ENCODE measurements around the gene AXDND1. TPM values are rescaled to one million over a fixed set of nuclear protein-coding genes. Genes with fewer than 3 reads are reported as not detected.
"Not testable (repeated sequence)": the region's sequence is repeated elsewhere in the genome, so short reads cannot be mapped to it uniquely, and the experiment has no call there.

AXDND1 gene
- total RNA-seq, 2 donors from 2014 or later = 0.43 to 0.44 TPM

- peaks cover 0 to 1% of the 10 kb centered on the region in 2 donors for H3K36me3 Mint-ChIP-seq (ENCODE audit: insufficient read depth in 2 of 2)
- DNase-seq = no peak
- peaks cover 6% of the 10 kb centered on the region for H3K27me3 Mint-ChIP-seq (ENCODE audit: low read depth)
- no peak overlapping the region for H3K27ac Mint-ChIP-seq
- no peaks in the 10 kb centered on the region for H3K4me1 Mint-ChIP-seq (ENCODE audit: low read depth)
- H3K9me3 Mint-ChIP-seq = peaks cover 0 to 1% of the 10 kb centered on the region in 2 donors
- no peak overlapping the region for H3K4me3 Mint-ChIP-seq
- ATAC-seq (replicated peaks in 1 of 2) = no peak
Measured at GRCh38 chr1:179516976-179517705, 151.4 kb downstream of the AXDND1 start.

GRCh38 chr1:179518544-179518943, 152.8 kb downstream of the AXDND1 start:
- H3K4me1 Mint-ChIP-seq (ENCODE audit: low read depth); H3K4me3 Mint-ChIP-seq; ATAC-seq (replicated peaks in 1 of 2); H3K27me3 Mint-ChIP-seq (ENCODE audit: low read depth); H3K36me3 Mint-ChIP-seq (ENCODE audit: insufficient read depth in 2 of 2); H3K27ac Mint-ChIP-seq; H3K9me3 Mint-ChIP-seq; DNase-seq: not testable (repeated sequence)

GRCh38 chr1:179529482-179530195, 163.9 kb downstream of the AXDND1 start:
- ATAC-seq (replicated peaks in 1 of 2) (no peak), DNase-seq (no peak)
- Mint-ChIP-seq H3K27me3 (ENCODE audit: low read depth) (peaks cover 5% of the 10 kb centered on the region), H3K4me1 (ENCODE audit: low read depth) (no peaks in the 10 kb centered on the region), H3K4me3 (no peak overlapping the region), H3K27ac (no peak overlapping the region), H3K36me3 (ENCODE audit: insufficient read depth in 2 of 2) (no peaks in the 10 kb centered on the region), H3K9me3 (peaks cover 0 to 3% of the 10 kb centered on the region in 2 donors)

- Mint-ChIP-seq H3K9me3 (peaks cover 0 to 3% of the 10 kb centered on the region in 2 donors), H3K4me3 (no peak overlapping the region)
- DNase-seq = no peak
Measured at GRCh38 chr1:179530352-179530751, 164.6 kb downstream of the AXDND1 start.

GRCh38 chr1:179541774-179542173, 176.0 kb downstream of the AXDND1 start:
- peaks cover 0 to 7% of the 10 kb centered on the region in 2 donors for H3K9me3 Mint-ChIP-seq
- DNase-seq (no peak), ATAC-seq (replicated peaks in 1 of 2) (no peak)
- H3K4me1 Mint-ChIP-seq (ENCODE audit: low read depth) = no peaks in the 10 kb centered on the region
- H3K27me3 Mint-ChIP-seq (ENCODE audit: low read depth) = peaks cover 6% of the 10 kb centered on the region
- H3K36me3 Mint-ChIP-seq (ENCODE audit: insufficient read depth in 2 of 2) = no peaks in the 10 kb centered on the region
- H3K4me3 Mint-ChIP-seq = no peak overlapping the region
- H3K27ac Mint-ChIP-seq = no peak overlapping the region

More at GRCh38 chr1:179530352-179530751, 164.6 kb downstream of the AXDND1 start:
- no peak for ATAC-seq (replicated peaks in 1 of 2)
- Mint-ChIP-seq H3K36me3 (ENCODE audit: insufficient read depth in 2 of 2) (no peaks in the 10 kb centered on the region), H3K4me1 (ENCODE audit: low read depth) (no peaks in the 10 kb centered on the region), H3K27ac (no peak overlapping the region), H3K27me3 (ENCODE audit: low read depth) (no peaks in the 10 kb centered on the region)

- no peaks in the 10 kb centered on the region for H3K9me3 Mint-ChIP-seq
- no peak for DNase-seq
- no peak overlapping the region for H3K4me3 Mint-ChIP-seq
- no peaks in the 10 kb centered on the region for H3K36me3 Mint-ChIP-seq (ENCODE audit: insufficient read depth in 2 of 2)
- no peak overlapping the region for H3K27ac Mint-ChIP-seq
- ATAC-seq (replicated peaks in 1 of 2) = no peak
- peaks cover 6% of the 10 kb centered on the region for H3K27me3 Mint-ChIP-seq (ENCODE audit: low read depth)
- no peaks in the 10 kb centered on the region for H3K4me1 Mint-ChIP-seq (ENCODE audit: low read depth)
Measured at GRCh38 chr1:179545321-179545720, 179.6 kb downstream of the AXDND1 start.

- no peak for DNase-seq
- Mint-ChIP-seq H3K36me3 (ENCODE audit: insufficient read depth in 2 of 2) (no peaks in the 10 kb centered on the region), H3K4me3 (no peak overlapping the region), H3K27me3 (ENCODE audit: low read depth) (peaks cover 6% of the 10 kb centered on the region), H3K27ac (no peak overlapping the region), H3K9me3 (no peaks in the 10 kb centered on the region), H3K4me1 (ENCODE audit: low read depth) (no peaks in the 10 kb centered on the region)
- no peak for ATAC-seq (replicated peaks in 1 of 2)
Measured at GRCh38 chr1:179547021-179547535, 181.3 kb downstream of the AXDND1 start.

- Mint-ChIP-seq H3K4me3 (no peak overlapping the region), H3K27me3 (ENCODE audit: low read depth) (no peaks in the 10 kb centered on the region), H3K36me3 (ENCODE audit: insufficient read depth in 2 of 2) (no peaks in the 10 kb centered on the region), H3K4me1 (ENCODE audit: low read depth) (no peaks in the 10 kb centered on the region), H3K9me3 (no peaks in the 10 kb centered on the region), H3K27ac (no peak overlapping the region)
- ATAC-seq (replicated peaks in 1 of 2) (no peak), DNase-seq (no peak)
Measured at GRCh38 chr1:179548666-179549367, 183.0 kb downstream of the AXDND1 start.

- Mint-ChIP-seq H3K27me3 (ENCODE audit: low read depth) (no peaks in the 10 kb centered on the region), H3K4me1 (ENCODE audit: low read depth) (no peaks in the 10 kb centered on the region), H3K4me3 (no peak overlapping the region), H3K9me3 (no peaks in the 10 kb centered on the region), H3K27ac (no peak overlapping the region), H3K36me3 (ENCODE audit: insufficient read depth in 2 of 2) (no peaks in the 10 kb centered on the region)
- ATAC-seq (replicated peaks in 1 of 2) (no peak), DNase-seq (no peak)
Measured at GRCh38 chr1:179549368-179549700, 183.6 kb downstream of the AXDND1 start.

- no peaks in the 10 kb centered on the region for H3K36me3 Mint-ChIP-seq (ENCODE audit: insufficient read depth in 2 of 2)
- ATAC-seq (replicated peaks in 1 of 2) (peak in 1 of 2 donors; percentile 54), DNase-seq (no peak)
- no peak overlapping the region for H3K4me3 Mint-ChIP-seq
- H3K4me1 Mint-ChIP-seq (ENCODE audit: low read depth) = no peaks in the 10 kb centered on the region
- H3K27ac Mint-ChIP-seq = no peak overlapping the region
- H3K27me3 Mint-ChIP-seq (ENCODE audit: low read depth) = no peaks in the 10 kb centered on the region
- no peaks in the 10 kb centered on the region for H3K9me3 Mint-ChIP-seq
Measured at GRCh38 chr1:179550746-179551682, 185.2 kb downstream of the AXDND1 start.

- no peak overlapping the region for H3K4me3 Mint-ChIP-seq
- H3K9me3 Mint-ChIP-seq = no peaks in the 10 kb centered on the region
- H3K4me1 Mint-ChIP-seq (ENCODE audit: low read depth) = no peaks in the 10 kb centered on the region
- no peaks in the 10 kb centered on the region for H3K27me3 Mint-ChIP-seq (ENCODE audit: low read depth)
- H3K36me3 Mint-ChIP-seq (ENCODE audit: insufficient read depth in 2 of 2) = no peaks in the 10 kb centered on the region
- ATAC-seq (replicated peaks in 1 of 2) (no peak), DNase-seq (no peak)
- H3K27ac Mint-ChIP-seq = no peak overlapping the region
Measured at GRCh38 chr1:179554427-179554826, 188.7 kb downstream of the AXDND1 start.

GRCh38 chr1:179558078-179558477, 192.3 kb downstream of the AXDND1 start:
- Mint-ChIP-seq H3K4me3 (no peak overlapping the region), H3K4me1 (ENCODE audit: low read depth) (no peaks in the 10 kb centered on the region), H3K27ac (no peak overlapping the region), H3K36me3 (ENCODE audit: insufficient read depth in 2 of 2) (no peaks in the 10 kb centered on the region), H3K9me3 (no peaks in the 10 kb centered on the region), H3K27me3 (ENCODE audit: low read depth) (no peaks in the 10 kb centered on the region)
- peak in 1 of 2 donors; percentile 49 for ATAC-seq (replicated peaks in 1 of 2)
- no peak for DNase-seq

Data from activated T-cell treated with anti-CD3 and anti-CD28 coated beads, Interleukin-2, amount 50 U/mL, for 72 hours (primary cell).